ENCODE results near the gene PRKAA1.
A peak's percentile ranks its signal among the peaks of the same experiment; 100 is the strongest.
"Not testable (repeated sequence)": the region's sequence is repeated elsewhere in the genome, so short reads cannot be mapped to it uniquely, and the experiment has no call there.

PRKAA1 gene

GRCh38 chr5:40826489-40827187 lies 28.5 kb upstream of the PRKAA1 start:
- DNase-seq (ENCODE audit: extremely low read depth in 1 of 2, low read depth in 1 of 2), result no peak

- DNase-seq (ENCODE audit: extremely low read depth in 1 of 2, low read depth in 1 of 2), result not testable (repeated sequence)
Observed at GRCh38 chr5:40825461-40826043, 27.4 kb upstream of the PRKAA1 start.

- no peak for DNase-seq (ENCODE audit: extremely low read depth in 1 of 2, low read depth in 1 of 2)
Observed at GRCh38 chr5:40823459-40823858, 25.3 kb upstream of the PRKAA1 start.

GRCh38 chr5:40813698-40814281 lies 15.6 kb upstream of the PRKAA1 start:
- no peak for DNase-seq (ENCODE audit: extremely low read depth in 1 of 2, low read depth in 1 of 2)

- no peak for DNase-seq (ENCODE audit: extremely low read depth in 1 of 2, low read depth in 1 of 2)
Observed at GRCh38 chr5:40812125-40812524, 14.0 kb upstream of the PRKAA1 start.

- DNase-seq (ENCODE audit: extremely low read depth in 1 of 2, low read depth in 1 of 2), result no peak
Observed at GRCh38 chr5:40801771-40802562, 3.8 kb upstream of the PRKAA1 start.

- no peak for DNase-seq (ENCODE audit: extremely low read depth in 1 of 2, low read depth in 1 of 2)
Observed at GRCh38 chr5:40799258-40799657, 1.1 kb upstream of the PRKAA1 start.

GRCh38 chr5:40798801-40799210 lies 632 bp upstream of the PRKAA1 start:
- no peak for DNase-seq (ENCODE audit: extremely low read depth in 1 of 2, low read depth in 1 of 2)

GRCh38 chr5:40797273-40798011 lies 732 bp downstream of the PRKAA1 start:
- DNase-seq (ENCODE audit: extremely low read depth in 1 of 2, low read depth in 1 of 2), result peak; percentile 55 to 58

GRCh38 chr5:40796487-40796889 lies 1.7 kb downstream of the PRKAA1 start:
- no peak for DNase-seq (ENCODE audit: extremely low read depth in 1 of 2, low read depth in 1 of 2)

- not testable (repeated sequence) for DNase-seq (ENCODE audit: extremely low read depth in 1 of 2, low read depth in 1 of 2)
Observed at GRCh38 chr5:40794877-40795276, 3.3 kb downstream of the PRKAA1 start.

GRCh38 chr5:40794340-40794739 lies 3.8 kb downstream of the PRKAA1 start:
- not testable (repeated sequence) for DNase-seq (ENCODE audit: extremely low read depth in 1 of 2, low read depth in 1 of 2)

GRCh38 chr5:40792691-40793090 lies 5.5 kb downstream of the PRKAA1 start:
- DNase-seq (ENCODE audit: extremely low read depth in 1 of 2, low read depth in 1 of 2), result not testable (repeated sequence)

GRCh38 chr5:40791715-40792139 lies 6.4 kb downstream of the PRKAA1 start:
- DNase-seq (ENCODE audit: extremely low read depth in 1 of 2, low read depth in 1 of 2), result no peak

GRCh38 chr5:40790947-40791593 lies 7.1 kb downstream of the PRKAA1 start:
- no peak for DNase-seq (ENCODE audit: extremely low read depth in 1 of 2, low read depth in 1 of 2)

- DNase-seq (ENCODE audit: extremely low read depth in 1 of 2, low read depth in 1 of 2), result not testable (repeated sequence)
Observed at GRCh38 chr5:40788941-40789340, 9.2 kb downstream of the PRKAA1 start.

GRCh38 chr5:40787986-40788385 lies 10.2 kb downstream of the PRKAA1 start:
- DNase-seq (ENCODE audit: extremely low read depth in 1 of 2, low read depth in 1 of 2), result no peak

GRCh38 chr5:40786664-40787063 lies 11.5 kb downstream of the PRKAA1 start:
- DNase-seq (ENCODE audit: extremely low read depth in 1 of 2, low read depth in 1 of 2), result not testable (repeated sequence)

- DNase-seq (ENCODE audit: extremely low read depth in 1 of 2, low read depth in 1 of 2), result no peak
Observed at GRCh38 chr5:40784916-40785315, 13.3 kb downstream of the PRKAA1 start.

- DNase-seq (ENCODE audit: extremely low read depth in 1 of 2, low read depth in 1 of 2), result no peak
Observed at GRCh38 chr5:40784027-40784653, 14.0 kb downstream of the PRKAA1 start.
